ENCODE results near the gene ELP6. TPM values are rescaled to one million over a fixed set of nuclear protein-coding genes. Genes with fewer than 3 reads are reported as not detected.

ELP6 gene
- polyA plus RNA-seq, 1 donor from 2014 or later: 55.0 TPM

GRCh38 chr3:47533481-47533880, 20.0 kb upstream of the ELP6 start:
- no peak for TF ChIP-seq POLR2AphosphoS5 (IDR thresholded peaks at IDR 0.05)
- no peak for TF ChIP-seq SMC3 (conservative IDR thresholded peaks at IDR 0.05; ENCODE audit: poor library complexity)
- no peak for TF ChIP-seq RAD21 (conservative IDR thresholded peaks at IDR 0.05)
- TF ChIP-seq EP300 (conservative IDR thresholded peaks at IDR 0.05; ENCODE audit: poor library complexity, severe bottlenecking): no peak
- TF ChIP-seq, protein P1, sequence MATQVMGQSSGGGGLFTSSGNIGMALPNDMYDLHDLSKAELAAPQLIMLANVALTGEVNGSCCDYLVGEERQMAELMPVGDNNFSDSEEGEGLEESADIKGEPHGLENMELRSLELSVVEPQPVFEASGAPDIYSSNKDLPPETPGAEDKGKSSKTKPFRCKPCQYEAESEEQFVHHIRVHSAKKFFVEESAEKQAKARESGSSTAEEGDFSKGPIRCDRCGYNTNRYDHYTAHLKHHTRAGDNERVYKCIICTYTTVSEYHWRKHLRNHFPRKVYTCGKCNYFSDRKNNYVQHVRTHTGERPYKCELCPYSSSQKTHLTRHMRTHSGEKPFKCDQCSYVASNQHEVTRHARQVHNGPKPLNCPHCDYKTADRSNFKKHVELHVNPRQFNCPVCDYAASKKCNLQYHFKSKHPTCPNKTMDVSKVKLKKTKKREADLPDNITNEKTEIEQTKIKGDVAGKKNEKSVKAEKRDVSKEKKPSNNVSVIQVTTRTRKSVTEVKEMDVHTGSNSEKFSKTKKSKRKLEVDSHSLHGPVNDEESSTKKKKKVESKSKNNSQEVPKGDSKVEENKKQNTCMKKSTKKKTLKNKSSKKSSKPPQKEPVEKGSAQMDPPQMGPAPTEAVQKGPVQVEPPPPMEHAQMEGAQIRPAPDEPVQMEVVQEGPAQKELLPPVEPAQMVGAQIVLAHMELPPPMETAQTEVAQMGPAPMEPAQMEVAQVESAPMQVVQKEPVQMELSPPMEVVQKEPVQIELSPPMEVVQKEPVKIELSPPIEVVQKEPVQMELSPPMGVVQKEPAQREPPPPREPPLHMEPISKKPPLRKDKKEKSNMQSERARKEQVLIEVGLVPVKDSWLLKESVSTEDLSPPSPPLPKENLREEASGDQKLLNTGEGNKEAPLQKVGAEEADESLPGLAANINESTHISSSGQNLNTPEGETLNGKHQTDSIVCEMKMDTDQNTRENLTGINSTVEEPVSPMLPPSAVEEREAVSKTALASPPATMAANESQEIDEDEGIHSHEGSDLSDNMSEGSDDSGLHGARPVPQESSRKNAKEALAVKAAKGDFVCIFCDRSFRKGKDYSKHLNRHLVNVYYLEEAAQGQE (IDR thresholded peaks at IDR 0.05; ENCODE audit: borderline replicate concordance): no peak
- TF ChIP-seq EZH2 (IDR thresholded peaks at IDR 0.05; ENCODE audit: borderline replicate concordance, insufficient read depth, low read length, poor library complexity, severe bottlenecking): no peak
- no peak for TF ChIP-seq MXI1 (conservative IDR thresholded peaks at IDR 0.05; ENCODE audit: poor library complexity, severe bottlenecking)
- TF ChIP-seq CTCF (IDR thresholded peaks at IDR 0.05; ENCODE audit: poor library complexity, severe bottlenecking): no peak
- no peak for TF ChIP-seq TAF1 (IDR thresholded peaks at IDR 0.05; ENCODE audit: low read depth)

GRCh38 chr3:47527952-47528725, 14.6 kb upstream of the ELP6 start:
- H3K4me2 ChIP-seq (ENCODE audit: low read length): no peak overlapping the region
- H3F3A ChIP-seq (ENCODE audit: insufficient read depth, low read length, poor library complexity, severe bottlenecking): no peaks in the 10 kb centered on the region
- no peaks in the 10 kb centered on the region for H3K36me3 ChIP-seq (ENCODE audit: insufficient read depth, low read length)
- H3K9me2 ChIP-seq (ENCODE audit: insufficient read depth, low read length): no peaks in the 10 kb centered on the region
- H3K27me3 ChIP-seq (ENCODE audit: insufficient read depth, low read depth, low read length): no peaks in the 10 kb centered on the region
- H3K9me3 ChIP-seq (ENCODE audit: low read length): no peaks in the 10 kb centered on the region
- no peaks in the 10 kb centered on the region for H3K79me2 ChIP-seq (replicated peaks; ENCODE audit: insufficient read depth, low read length)
- no peak overlapping the region for H3K9ac ChIP-seq (ENCODE audit: low read length)
- H3K27ac ChIP-seq (ENCODE audit: low read length): no peak overlapping the region
- TF ChIP-seq SMC3 (conservative IDR thresholded peaks at IDR 0.05; ENCODE audit: poor library complexity) (no peak), CTCF (IDR thresholded peaks at IDR 0.05; ENCODE audit: poor library complexity, severe bottlenecking) (no peak)
- TF ChIP-seq, protein P1 (IDR thresholded peaks at IDR 0.05; ENCODE audit: borderline replicate concordance): no peak
- no peaks in the 10 kb centered on the region for H4K20me1 ChIP-seq (ENCODE audit: insufficient read depth)
- H2AFZ ChIP-seq (ENCODE audit: low read depth, low read length): no peak overlapping the region
- H3K4me3 ChIP-seq (ENCODE audit: low read length): no peak overlapping the region

More at GRCh38 chr3:47533481-47533880, 20.0 kb upstream of the ELP6 start:
- H3K36me3 ChIP-seq (ENCODE audit: insufficient read depth, low read length): no peaks in the 10 kb centered on the region
- no peak overlapping the region for H2AFZ ChIP-seq (ENCODE audit: low read depth, low read length)
- no peak overlapping the region for H3K27ac ChIP-seq (ENCODE audit: low read length)
- no peak overlapping the region for H3K4me2 ChIP-seq (ENCODE audit: low read length)
- no peaks in the 10 kb centered on the region for H3F3A ChIP-seq (ENCODE audit: insufficient read depth, low read length, poor library complexity, severe bottlenecking)
- no peaks in the 10 kb centered on the region for H3K9me2 ChIP-seq (ENCODE audit: insufficient read depth, low read length)
- H3K9ac ChIP-seq (ENCODE audit: low read length): no peak overlapping the region
- H3K27me3 ChIP-seq (ENCODE audit: insufficient read depth, low read depth, low read length): no peaks in the 10 kb centered on the region
- H3K9me3 ChIP-seq (ENCODE audit: low read length): no peaks in the 10 kb centered on the region
- H3K79me2 ChIP-seq (replicated peaks; ENCODE audit: insufficient read depth, low read length): no peaks in the 10 kb centered on the region
- H3K4me3 ChIP-seq (ENCODE audit: low read length): no peak overlapping the region
- no peaks in the 10 kb centered on the region for H4K20me1 ChIP-seq (ENCODE audit: insufficient read depth)
